GM19463 (cell line): Measurements from ENCODE around the gene SYCN.
"Not testable (repeated sequence)": the region's sequence is repeated elsewhere in the genome, so short reads cannot be mapped to it uniquely, and the experiment has no call there.

ENCODE experiments used
- ATAC-seq: cut with Tn5 transposase; IDR thresholded peaks from one replicate; pipeline ENCODE4 v1.9.1; 2021; ENCODE audit warnings: mild to moderate bottlenecking, moderate library complexity; ENCODE audit not compliant: unreplicated experiment

SYCN gene

GRCh38 chr19:39230096-39230764 lies 26.2 kb upstream of the SYCN start:
- ATAC-seq, result no peak

DNA sequence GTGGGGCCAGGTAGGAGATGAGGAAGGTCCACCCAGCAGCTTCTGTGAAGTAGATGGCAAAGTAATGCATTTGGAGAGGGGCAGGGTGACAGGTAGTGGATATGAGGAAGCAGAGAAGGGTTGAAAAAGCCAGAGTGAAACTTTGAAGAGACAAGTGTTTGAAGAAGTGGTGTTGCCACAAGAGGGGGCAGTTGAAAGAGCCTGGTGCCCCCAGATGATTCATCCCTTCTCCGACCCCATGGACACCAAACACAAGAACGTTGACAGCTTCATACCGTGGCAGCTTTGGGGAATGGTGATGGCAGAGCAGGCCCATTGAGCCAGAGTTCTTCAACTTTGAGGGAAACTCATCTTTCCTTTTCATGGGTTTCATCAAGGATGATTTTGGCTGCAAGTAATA lies 20.8 kb upstream of the SYCN start:
- no peak for ATAC-seq

DNA sequence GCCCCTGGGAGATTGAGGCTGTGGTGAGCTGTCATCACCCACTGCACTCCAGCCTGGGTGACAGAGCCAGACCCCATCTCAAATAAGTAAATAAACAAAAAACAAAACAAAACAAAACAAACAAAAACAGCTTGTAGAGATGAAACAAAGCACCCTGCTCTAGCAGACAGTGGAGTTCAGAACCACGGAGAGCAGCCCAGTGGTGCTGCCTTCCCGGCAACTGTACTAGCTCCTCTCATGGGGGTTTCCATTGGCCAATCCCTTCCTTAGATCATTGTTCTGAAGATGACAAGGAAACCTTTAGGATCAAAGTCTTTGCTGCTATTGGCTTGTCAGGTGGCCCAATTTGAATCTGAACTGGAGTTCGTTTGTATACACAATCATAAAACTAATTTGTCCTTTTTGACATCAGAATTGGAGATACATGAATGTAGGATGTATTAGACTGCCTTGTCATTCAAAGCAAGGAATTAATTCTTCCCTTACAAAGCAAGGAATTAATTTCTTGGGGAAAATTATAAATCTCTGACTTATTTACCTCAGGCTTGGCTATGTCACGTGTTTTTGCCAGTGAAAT lies 19.7 kb upstream of the SYCN start:
- ATAC-seq, result no peak

GRCh38 chr19:39219108-39219507 lies 15.0 kb upstream of the SYCN start:
- not testable (repeated sequence) for ATAC-seq

DNA sequence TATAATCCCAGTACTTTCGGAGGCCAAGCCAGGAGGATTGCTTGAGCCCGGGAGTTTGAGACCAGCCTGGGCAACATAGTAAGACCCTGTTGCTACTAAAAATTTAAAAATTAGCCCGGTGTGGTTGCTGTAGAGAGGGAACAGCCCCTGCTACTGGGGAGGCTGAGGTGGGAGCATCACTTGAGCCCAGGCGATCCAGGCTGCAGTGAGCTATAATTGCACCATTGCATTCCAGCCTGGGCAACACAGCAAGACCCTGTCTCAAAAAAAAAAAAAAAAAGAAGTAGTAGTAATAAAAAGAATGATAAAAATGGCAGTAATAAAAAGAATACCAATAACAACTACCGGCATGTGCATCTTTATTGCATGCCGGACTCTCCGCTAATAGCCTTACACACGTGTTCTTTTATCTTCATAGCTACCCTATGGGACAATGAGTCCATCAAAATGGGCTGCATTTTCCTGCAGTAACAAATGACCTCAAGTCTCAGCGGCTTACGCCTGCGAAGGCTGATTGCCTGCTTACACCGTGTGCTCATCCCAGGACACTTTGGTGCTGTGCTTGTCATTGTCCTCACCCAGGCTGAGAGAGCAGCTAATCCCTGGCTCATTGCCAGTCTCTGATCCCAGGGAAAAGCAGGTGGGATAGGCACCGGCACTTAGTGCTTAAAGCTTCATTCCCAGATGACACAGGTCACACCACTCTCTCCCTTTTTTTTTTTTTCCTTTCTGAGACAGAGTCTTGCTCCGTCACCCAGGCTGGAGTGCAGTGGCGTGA lies 14.4 kb upstream of the SYCN start:
- no peak for ATAC-seq

GRCh38 chr19:39217094-39217493 lies 13.0 kb upstream of the SYCN start:
- no peak for ATAC-seq

DNA sequence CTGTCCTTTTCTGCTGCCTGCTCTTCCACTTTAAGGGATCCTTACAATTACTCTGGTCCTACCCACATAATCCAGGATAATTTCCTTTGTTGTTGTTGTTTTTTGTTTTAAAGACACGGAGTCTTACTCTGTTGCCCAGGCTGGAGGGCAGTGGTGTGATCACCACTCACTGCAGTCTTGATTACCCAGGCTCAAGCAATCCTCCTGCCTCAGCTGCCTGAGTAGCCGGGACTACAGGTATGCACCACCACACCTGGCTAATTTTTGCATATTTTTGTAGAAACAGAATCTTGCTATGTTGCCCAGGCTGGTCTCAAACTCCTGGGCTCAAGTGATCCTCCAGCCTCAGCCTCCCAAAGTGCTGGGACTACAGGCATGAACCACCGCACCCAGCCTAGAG lies 11.3 kb upstream of the SYCN start:
- ATAC-seq, result not testable (repeated sequence)

DNA sequence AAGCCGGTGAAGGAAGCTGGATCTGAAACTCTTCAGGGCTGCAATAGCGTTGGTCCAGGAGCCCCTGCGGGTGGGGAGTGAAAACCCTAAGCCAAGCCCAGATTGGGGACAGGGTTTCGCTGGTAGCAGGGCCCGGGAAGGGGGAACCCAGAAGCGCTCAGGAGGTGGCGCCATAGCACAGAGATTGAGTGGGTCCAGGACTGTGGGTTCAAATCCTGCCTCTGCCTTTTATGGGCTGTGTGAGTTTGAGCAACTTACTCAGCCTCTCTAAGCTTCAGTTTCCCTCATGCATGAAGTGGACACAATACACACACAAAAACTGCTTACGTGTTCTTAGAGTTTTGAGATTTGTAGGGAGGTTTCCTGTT lies 8.3 kb upstream of the SYCN start:
- ATAC-seq, result no peak

DNA sequence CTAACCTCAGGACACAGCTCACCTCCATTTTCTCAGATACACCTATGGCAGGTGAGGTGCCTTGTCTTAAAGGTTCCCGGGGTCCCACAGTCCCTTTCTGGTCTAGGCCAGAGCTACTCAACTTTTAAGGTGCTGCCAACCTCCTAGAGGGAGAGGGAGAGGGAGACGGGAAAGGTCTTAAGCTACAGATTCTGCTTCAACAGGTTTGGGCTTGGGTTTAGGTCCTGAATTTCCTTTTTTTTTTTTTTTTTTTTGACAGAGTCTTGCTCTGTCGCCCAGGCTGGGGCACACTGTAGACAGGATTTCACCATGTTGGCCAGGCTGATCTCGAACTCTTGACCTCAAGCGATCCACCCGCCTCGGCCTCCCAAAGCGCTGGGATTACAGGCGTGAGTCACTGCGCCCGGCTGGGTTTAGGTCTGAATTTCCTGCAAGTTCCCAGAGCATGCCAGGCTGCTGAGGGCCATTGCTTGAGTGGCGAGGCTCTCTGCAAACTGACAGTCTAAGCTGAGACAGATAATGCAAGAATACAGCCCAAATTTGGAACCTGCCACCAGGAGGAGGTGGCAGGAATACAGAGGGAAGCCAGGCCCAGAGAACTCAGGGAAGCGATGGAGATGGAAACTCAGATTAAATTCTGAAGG lies 7.8 kb upstream of the SYCN start:
- ATAC-seq, result no peak

DNA sequence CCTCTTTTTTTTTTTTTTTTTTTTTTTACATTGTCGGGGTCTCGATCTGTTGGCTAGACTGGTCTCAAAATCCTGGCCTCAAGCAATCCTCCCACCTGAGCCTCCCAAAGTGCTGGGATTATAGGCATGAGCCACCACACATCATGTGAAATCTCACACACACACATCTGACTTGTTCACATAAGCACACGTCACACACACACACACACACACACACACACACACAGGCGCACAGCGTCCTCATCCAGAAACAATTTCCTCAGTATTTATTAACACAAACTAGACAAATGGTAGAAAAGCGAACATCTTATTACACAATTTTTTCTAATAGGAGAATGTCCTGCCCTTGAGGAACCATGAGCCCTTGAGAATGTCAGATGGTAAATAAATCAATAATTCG lies 5.1 kb upstream of the SYCN start:
- ATAC-seq, result no peak

DNA sequence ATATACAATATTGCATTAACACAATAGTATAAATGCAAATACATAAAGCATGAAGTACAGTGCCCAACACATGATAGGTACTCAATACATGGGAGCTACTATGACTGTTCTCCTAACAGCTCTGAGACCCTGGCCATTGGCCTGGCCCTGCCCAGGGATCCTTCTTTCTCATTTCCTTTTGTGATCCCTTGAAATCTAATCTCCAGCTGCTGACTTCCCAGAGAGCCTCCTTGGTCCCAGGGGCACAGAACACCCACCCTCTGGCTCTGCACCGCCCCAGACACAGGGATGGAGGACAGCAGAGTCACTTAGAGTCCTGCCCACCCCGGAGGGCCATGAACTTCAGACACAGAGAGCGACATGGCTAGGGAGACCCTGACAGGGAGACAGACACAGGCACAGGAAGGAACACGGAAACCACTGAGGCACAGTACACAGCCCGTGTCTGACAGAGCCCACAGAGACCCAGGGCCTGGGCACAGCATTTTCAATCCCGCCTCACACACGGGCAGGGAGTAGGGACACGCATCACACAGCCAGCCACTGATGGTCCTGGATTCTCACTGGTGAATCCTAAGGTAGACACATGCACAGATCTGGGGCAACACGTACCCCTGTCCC lies 4.2 kb upstream of the SYCN start:
- no peak for ATAC-seq

- ATAC-seq, result no peak
These were observed 3.3 kb upstream of the SYCN start for GRCh38 chr19:39207293-39207836.

DNA sequence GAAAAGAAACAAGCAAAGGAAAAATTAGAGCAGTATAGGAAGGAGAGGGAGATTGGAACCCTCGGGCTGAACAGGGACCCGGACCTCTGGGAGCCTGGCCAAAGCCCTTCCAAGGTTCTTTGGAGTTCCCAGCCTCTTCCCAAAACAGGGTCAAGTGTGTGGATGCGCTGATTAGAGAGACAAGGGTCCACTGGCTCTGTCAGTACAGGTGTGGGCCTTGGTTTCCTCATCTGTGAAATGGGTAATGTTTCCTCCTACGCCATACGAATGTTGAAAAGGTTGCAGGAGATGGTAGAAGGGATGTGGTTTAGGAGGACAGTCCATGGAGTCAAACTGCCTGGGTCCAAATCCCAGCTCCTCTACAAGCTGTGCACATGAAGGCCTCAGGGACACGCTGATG lies 2.1 kb upstream of the SYCN start:
- no peak for ATAC-seq

DNA sequence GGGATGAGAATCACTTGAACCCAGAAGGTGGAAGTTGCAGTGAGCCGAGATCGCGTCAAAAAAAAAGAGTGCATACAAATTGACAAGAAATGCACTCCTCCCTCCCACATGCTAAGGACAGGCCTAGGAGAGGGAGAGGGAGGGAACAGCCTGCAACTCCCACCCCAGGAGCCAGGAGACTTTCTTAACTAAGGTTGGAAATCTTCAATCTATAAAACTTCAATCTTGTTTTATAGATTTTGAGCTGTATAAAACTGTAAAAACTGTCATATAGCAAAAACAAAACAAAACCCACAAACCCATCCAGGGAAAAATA lies 1.3 kb upstream of the SYCN start:
- ATAC-seq, result no peak

- ATAC-seq, result no peak
These were observed 1.1 kb downstream of the SYCN start for GRCh38 chr19:39202998-39203355.

DNA sequence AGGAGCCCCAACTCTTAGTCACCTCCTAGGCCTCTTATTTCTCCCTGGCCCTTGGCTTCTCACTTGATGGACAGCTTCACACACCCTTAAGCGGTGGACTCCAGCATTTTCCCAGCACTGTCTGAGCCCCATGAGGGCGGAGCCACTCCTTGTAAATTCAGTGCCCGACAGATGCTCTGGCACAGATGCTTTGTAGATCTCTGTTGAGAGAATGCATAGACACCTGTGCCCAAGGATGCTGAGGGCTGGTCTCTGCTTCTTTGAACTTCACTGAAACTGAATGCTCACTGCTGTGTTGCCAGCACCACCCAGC lies 3.3 kb downstream of the SYCN start:
- ATAC-seq, result no peak

GRCh38 chr19:39200066-39200802 lies 3.8 kb downstream of the SYCN start:
- ATAC-seq, result no peak

GRCh38 chr19:39199025-39199424 lies 5.0 kb downstream of the SYCN start:
- no peak for ATAC-seq

DNA sequence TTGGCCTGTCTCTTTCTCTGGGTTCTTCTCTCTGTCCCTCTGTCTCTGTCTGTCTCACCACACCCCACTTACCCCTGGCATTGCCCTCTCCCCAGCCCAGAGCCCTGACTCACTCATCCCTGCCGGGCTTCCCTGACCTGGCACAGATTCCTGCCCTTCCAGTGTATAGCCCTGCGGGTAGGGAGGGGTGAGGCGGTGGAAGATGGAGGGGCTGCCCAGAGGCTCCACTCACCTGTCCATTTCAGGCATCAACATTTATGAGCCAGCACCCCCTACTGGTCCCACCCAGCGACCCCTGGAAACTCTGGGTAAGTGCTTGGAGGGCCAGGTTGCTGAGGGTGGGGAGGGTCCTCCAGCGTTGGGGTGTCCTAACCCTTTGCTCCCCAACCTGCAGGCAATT lies 6.3 kb downstream of the SYCN start:
- ATAC-seq, result no peak

DNA sequence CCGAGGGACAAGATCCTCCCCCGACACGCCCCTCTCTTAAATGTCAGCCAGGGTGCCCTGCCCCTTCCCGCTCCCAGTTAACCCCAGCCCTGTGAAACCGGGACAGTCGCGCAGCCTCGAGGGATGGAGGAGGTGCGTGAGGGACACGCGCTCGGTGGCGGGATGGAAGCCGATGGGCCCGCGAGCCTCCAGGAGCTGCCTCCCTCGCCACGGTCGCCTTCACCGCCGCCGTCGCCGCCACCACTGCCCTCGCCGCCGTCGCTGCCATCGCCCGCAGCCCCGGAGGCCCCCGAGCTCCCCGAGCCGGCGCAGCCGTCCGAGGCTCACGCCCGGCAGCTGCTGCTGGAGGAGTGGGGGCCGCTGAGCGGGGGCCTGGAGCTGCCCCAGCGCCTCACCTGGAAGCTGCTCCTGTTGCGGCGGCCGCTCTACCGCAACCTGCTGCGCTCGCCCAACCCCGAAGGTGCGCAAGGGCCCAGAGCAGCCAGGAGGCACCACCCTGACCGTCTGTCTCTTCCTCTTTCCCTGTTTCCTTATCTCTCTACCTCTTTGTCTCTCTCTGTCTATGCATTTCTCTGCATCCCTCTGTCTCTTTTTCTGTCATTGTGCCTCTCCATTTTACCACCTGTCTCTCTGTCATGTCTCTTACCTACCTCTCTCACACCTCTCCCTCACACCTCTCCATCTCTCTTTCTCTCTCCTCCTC lies 7.1 kb downstream of the SYCN start, which contains the start of gene NCCRP1:
Gene NCCRP1, plus strand, starts transcription at position 105 of the 703 bp plus-strand sequence. Its CDS starts 19 bp downstream, at position 124.
- no peak for ATAC-seq
